HCT116 (cell line): ENCODE data around the gene STK39. TPM values are rescaled to one million over a fixed set of nuclear protein-coding genes. Genes with fewer than 3 reads are reported as not detected.

ENCODE experiments used
- ATAC-seq: fragments of 200-7000 bp; cut with Tn5 transposase; 2 replicates; pipeline ENCODE4 v1.9.1; 2020; ENCODE audit warnings: mild to moderate bottlenecking, moderate library complexity
- BruUV-seq: library from RNA; stranded (reverse); fragments of 400-500 nt; replicated peaks from 2 replicates; lab custom pipeline; 2021; lab: Mats Ljungman, UMichigan
- CTCF ChIA-PET: fragments of 300-600 bp; sonication (Branson Sonifier 250); formaldehyde crosslinking; loops from one replicate; lab custom pipeline; 2021; ENCODE audit warnings: antibody characterized with exemption; lab: Charles Lee
- POLR2A ChIA-PET: fragments of 300-600, 350-600 bp; sonication (Branson Sonifier 250); formaldehyde crosslinking; loops from one replicate; lab custom pipeline; 2021; ENCODE audit warnings: antibody characterized with exemption; lab: Charles Lee
- RAD21 ChIA-PET, 2 experiments: fragments of 300-600 bp; sonication (Branson Sonifier 250); formaldehyde crosslinking; loops; one replicate each; lab custom pipeline; 2023; ENCODE audit warnings: low total read pairs in 2 of 2; ENCODE audit not compliant: uncharacterized antibody in 2 of 2, unreplicated experiment in 2 of 2, low non-redundant PET in 1 of 2; lab: Charles Lee
- DNase-seq: peaks from one replicate; pipeline ENCODE4 v3.0.0-alpha.2; 2010; ENCODE audit warnings: low read depth, low spot score
- H2AFZ ChIP-seq: fragments of 200-600 bp; shearing (Covaris generic), sonication (generic); 2 replicates; pipeline ENCODE4 v1.6.1; 2017; ENCODE audit warnings: low read depth, mixed run types, mixed read lengths, antibody characterized with exemption, low read length; ENCODE audit not compliant: poor library complexity, severe bottlenecking
- H3K27ac ChIP-seq: 2 replicates; pipeline ENCODE4 v1.5.1; 2012; ENCODE audit warnings: low read depth, low read length
- H3K27me3 ChIP-seq: fragments of 200-600 bp; sonication (generic); 2 replicates; pipeline ENCODE4 v1.6.1; 2016; ENCODE audit warnings: mixed run types, low read length, mixed read lengths; ENCODE audit not compliant: insufficient read depth
- H3K36me3 ChIP-seq, 2 experiments: fragments of 200-500 bp in 1 of 2; fragments of 200-600 bp in 1 of 2; sonication (Bioruptor generic) in 1 of 2; sonication (generic) in 1 of 2; 2 replicates each; pipeline versions ENCODE4 v1.5.1 to v1.6.1; 2014 to 2016; ENCODE audit warnings: low read length in 2 of 2, inconsistent platforms in 1 of 2, mixed read lengths in 1 of 2, mixed run types in 1 of 2; ENCODE audit not compliant: insufficient read depth in 2 of 2, control insufficient read depth in 1 of 2
- H3K4me1 ChIP-seq, 2 experiments: fragments of 200-600 bp in 1 of 2; sonication (generic) in 1 of 2; 2 replicates each; pipeline versions ENCODE4 v1.5.1 to v1.6.1; 2012 to 2017; ENCODE audit warnings: low read length in 2 of 2, inconsistent platforms in 1 of 2, mild to moderate bottlenecking in 1 of 2, mixed read lengths in 1 of 2, mixed run types in 1 of 2, moderate library complexity in 1 of 2; ENCODE audit not compliant: insufficient read depth in 2 of 2, control insufficient read depth in 1 of 2
- H3K4me2 ChIP-seq: fragments of 200-600 bp; sonication (generic); 2 replicates; pipeline ENCODE4 v1.6.1; 2017; ENCODE audit warnings: mixed run types, low read length, mixed read lengths
- H3K4me3 ChIP-seq, 2 experiments: fragments of 200-600 bp in 1 of 2; sonication (generic) in 1 of 2; replicated peaks in 1 of 2; 2 replicates each; pipeline ENCODE4 v1.5.1; 2011 to 2016; ENCODE audit warnings: low read length in 2 of 2, control low read depth in 1 of 2, low read depth in 1 of 2, mild to moderate bottlenecking in 1 of 2, mixed read lengths in 1 of 2, mixed run types in 1 of 2
- H3K79me2 ChIP-seq: fragments of 200-600 bp; sonication (generic); 2 replicates; pipeline ENCODE4 v1.6.1; 2017; ENCODE audit warnings: mild to moderate bottlenecking, mixed run types, low read length, moderate library complexity, mixed read lengths; ENCODE audit not compliant: insufficient read depth
- H3K9ac ChIP-seq: fragments of 200-600 bp; sonication (generic); 2 replicates; pipeline ENCODE4 v1.6.1; 2016; ENCODE audit warnings: low read length, mixed read lengths
- H3K9me2 ChIP-seq: fragments of 200-600 bp; sonication (generic), shearing (Covaris generic); 2 replicates; pipeline ENCODE4 v1.6.1; 2017; ENCODE audit warnings: mixed run types, mild to moderate bottlenecking, moderate library complexity; ENCODE audit not compliant: insufficient read depth
- H3K9me3 ChIP-seq, 2 experiments: fragments of 200-500 bp in 1 of 2; fragments of 200-600 bp in 1 of 2; sonication (Bioruptor generic) in 1 of 2; sonication (generic) in 1 of 2; 2 replicates each; pipeline ENCODE4 v1.6.1; 2014 to 2017; ENCODE audit warnings: low read length in 2 of 2, mixed read lengths in 2 of 2, inconsistent platforms in 1 of 2, low read depth in 1 of 2, mild to moderate bottlenecking in 1 of 2, mixed run types in 1 of 2, moderate library complexity in 1 of 2; ENCODE audit not compliant: control insufficient read depth in 1 of 2, insufficient read depth in 1 of 2
- H4K20me1 ChIP-seq: fragments of 200-600 bp; sonication (generic), shearing (Covaris generic); 2 replicates; pipeline ENCODE4 v1.6.1; 2017; ENCODE audit warnings: mixed run types, mild to moderate bottlenecking, moderate library complexity; ENCODE audit not compliant: insufficient read depth
- ELF1 ChIP-seq: IDR thresholded peaks from 2 replicates; pipeline ENCODE4 v1.6.1; 2012; ENCODE audit warnings: low read depth, borderline replicate concordance
- EZH2phosphoT487 ChIP-seq: fragments of 200-600 bp; IDR thresholded peaks from 2 replicates; pipeline ENCODE4 v1.6.1; 2018; ENCODE audit warnings: antibody characterized with exemption, borderline replicate concordance
- POLR2AphosphoS5 ChIP-seq: IDR thresholded peaks from 2 replicates; pipeline ENCODE4 v1.6.1; 2011; ENCODE audit warnings: mild to moderate bottlenecking, low read depth, low read length, moderate library complexity
- ZFX ChIP-seq: fragments of 450-650 bp; IDR thresholded peaks from 2 replicates; pipeline ENCODE4 v1.6.1; 2017
- ZNF274 ChIP-seq: fragments of 200-500 bp; sonication (Bioruptor generic); IDR thresholded peaks from 2 replicates; pipeline ENCODE4 v1.6.1; 2014; ENCODE audit warnings: mild to moderate bottlenecking, low read depth, low read length, inconsistent platforms
- intact Hi-C: fragments of 100-400 bp; cut with micrococcal nuclease; formaldehyde crosslinking; loops from 2 replicates; pipeline ENCODE4 v1.10.0; 2022
- total RNA-seq: library from RNA; stranded (reverse); gene quantifications from one replicate; pipeline ENCODE4 v1.2.1, GENCODE V29; 2021; ENCODE audit not compliant: unreplicated experiment

The STK39 gene
- total RNA-seq, 1 experiment from 2014 or later = 118 TPM

- DNase-seq (no peak), ATAC-seq (no peak)
- no peaks in the 10 kb centered on the region for H4K20me1 ChIP-seq
- no peak overlapping the region for H3K9ac ChIP-seq
- H3K9me3 ChIP-seq = no peaks in the 10 kb centered on the region
- POLR2A ChIA-PET = no interaction called here
- CTCF ChIA-PET = no interaction called here
- H3K4me3 ChIP-seq = no peak overlapping the region
- no peak overlapping the region for H3K4me2 ChIP-seq
- no peak overlapping the region for H3K27ac ChIP-seq
- peaks cover 0 to 11% of the 10 kb centered on the region in 2 experiments; a peak in 1 of 4 replicates for H3K36me3 ChIP-seq
- RAD21 ChIA-PET = no interaction called here
- H3K9me2 ChIP-seq = no peaks in the 10 kb centered on the region
- H3K79me2 ChIP-seq = no peaks in the 10 kb centered on the region
- no peaks in the 10 kb centered on the region for H3K27me3 ChIP-seq
- intact Hi-C loops = no loop called here
- TSS peak; percentile 3 for BruUV-seq
- H3K4me1 ChIP-seq = no peaks in the 10 kb centered on the region
- no peak overlapping the region for H2AFZ ChIP-seq
- TF ChIP-seq EZH2phosphoT487 (no peak), ZNF274 (no peak), POLR2AphosphoS5 (no peak), ZFX (no peak)
Observed at GRCh38 chr2:168009900-168010299, 237.5 kb downstream of the STK39 start.

- H3K9me2 ChIP-seq = no peaks in the 10 kb centered on the region
- intact Hi-C loops = no loop called here
- POLR2A ChIA-PET = no interaction called here
- no peaks in the 10 kb centered on the region for H4K20me1 ChIP-seq
- H3K9me3 ChIP-seq = no peaks in the 10 kb centered on the region
- no peak for TF ChIP-seq ZFX
- TF ChIP-seq ELF1 = no peak
- TF ChIP-seq POLR2AphosphoS5 = no peak
- BruUV-seq = no TSS peak
- H3K9ac ChIP-seq = no peak overlapping the region
- H3K79me2 ChIP-seq = no peaks in the 10 kb centered on the region
- H3K27ac ChIP-seq = no peak overlapping the region
- H3K36me3 ChIP-seq = peaks cover 0 to 11% of the 10 kb centered on the region in 2 experiments; a peak in 1 of 4 replicates
- CTCF ChIA-PET = no interaction called here
- RAD21 ChIA-PET = no interaction called here
- H3K27me3 ChIP-seq = no peaks in the 10 kb centered on the region
- H2AFZ ChIP-seq = no peak overlapping the region
- H3K4me1 ChIP-seq = no peaks in the 10 kb centered on the region
- ATAC-seq = no peak
- DNase-seq = no peak
- H3K4me2 ChIP-seq = no peak overlapping the region
- no peak overlapping the region for H3K4me3 ChIP-seq
Observed at GRCh38 chr2:168008646-168009195, 238.7 kb downstream of the STK39 start.
